ENCODE data around the gene CDK14. TPM values are rescaled to one million over a fixed set of nuclear protein-coding genes. Genes with fewer than 3 reads are reported as not detected.

Gene CDK14
- total RNA-seq, 4 donors from 2014 or later = 3.3 to 61.6 (median 38.7) TPM

GRCh38 chr7:90916319-90916718 lies 320.2 kb downstream of the CDK14 start:
- intact Hi-C loops (cut with DNase I; ENCODE audit: low total_unique reads) = no loop called here
- DNase-seq = no peak
- no peak overlapping the region for H3K27ac ChIP-seq

DNA sequence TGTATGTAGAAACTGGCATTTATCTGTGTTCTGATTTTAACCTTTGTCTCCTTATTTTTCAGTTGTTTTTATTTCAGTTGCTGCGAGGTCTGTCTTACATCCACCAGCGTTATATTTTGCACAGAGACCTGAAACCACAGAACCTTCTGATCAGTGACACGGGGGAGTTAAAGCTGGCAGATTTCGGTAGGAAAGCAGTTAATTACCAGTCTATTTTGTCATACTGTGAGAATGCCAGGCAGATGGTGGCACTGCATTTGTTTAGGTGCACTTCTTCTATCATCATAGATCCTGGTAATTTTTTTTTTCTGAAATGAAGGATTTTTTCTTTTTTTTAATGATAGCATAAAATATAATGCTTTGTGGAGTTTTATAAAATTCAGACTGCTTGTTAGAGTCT lies 321.4 kb downstream of the CDK14 start:
- no peaks in the 10 kb centered on the region for H3K27me3 ChIP-seq
- no peak overlapping the region for H3K4me3 ChIP-seq
- H3K27ac ChIP-seq = no peak overlapping the region
- no peak for TF ChIP-seq POLR2A (IDR thresholded peaks at IDR 0.05)
- TF ChIP-seq, protein P1, sequence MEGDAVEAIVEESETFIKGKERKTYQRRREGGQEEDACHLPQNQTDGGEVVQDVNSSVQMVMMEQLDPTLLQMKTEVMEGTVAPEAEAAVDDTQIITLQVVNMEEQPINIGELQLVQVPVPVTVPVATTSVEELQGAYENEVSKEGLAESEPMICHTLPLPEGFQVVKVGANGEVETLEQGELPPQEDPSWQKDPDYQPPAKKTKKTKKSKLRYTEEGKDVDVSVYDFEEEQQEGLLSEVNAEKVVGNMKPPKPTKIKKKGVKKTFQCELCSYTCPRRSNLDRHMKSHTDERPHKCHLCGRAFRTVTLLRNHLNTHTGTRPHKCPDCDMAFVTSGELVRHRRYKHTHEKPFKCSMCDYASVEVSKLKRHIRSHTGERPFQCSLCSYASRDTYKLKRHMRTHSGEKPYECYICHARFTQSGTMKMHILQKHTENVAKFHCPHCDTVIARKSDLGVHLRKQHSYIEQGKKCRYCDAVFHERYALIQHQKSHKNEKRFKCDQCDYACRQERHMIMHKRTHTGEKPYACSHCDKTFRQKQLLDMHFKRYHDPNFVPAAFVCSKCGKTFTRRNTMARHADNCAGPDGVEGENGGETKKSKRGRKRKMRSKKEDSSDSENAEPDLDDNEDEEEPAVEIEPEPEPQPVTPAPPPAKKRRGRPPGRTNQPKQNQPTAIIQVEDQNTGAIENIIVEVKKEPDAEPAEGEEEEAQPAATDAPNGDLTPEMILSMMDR (IDR thresholded peaks at IDR 0.05) = no peak
- H3K9me3 ChIP-seq = no peaks in the 10 kb centered on the region
- no peak for DNase-seq
- intact Hi-C loops (cut with DNase I; ENCODE audit: low total_unique reads) = no loop called here
- no peaks in the 10 kb centered on the region for H3K4me1 ChIP-seq
- H3K36me3 ChIP-seq = no peaks in the 10 kb centered on the region

More at GRCh38 chr7:90916319-90916718, 320.2 kb downstream of the CDK14 start:
- Histone ChIP-seq H3K4me3 (no peak overlapping the region), H3K36me3 (no peaks in the 10 kb centered on the region), H3K4me1 (no peaks in the 10 kb centered on the region), H3K27me3 (no peaks in the 10 kb centered on the region), H3K9me3 (no peaks in the 10 kb centered on the region)
- TF ChIP-seq POLR2A (IDR thresholded peaks at IDR 0.05) = no peak
- TF ChIP-seq, protein P1 (IDR thresholded peaks at IDR 0.05) = no peak

DNA sequence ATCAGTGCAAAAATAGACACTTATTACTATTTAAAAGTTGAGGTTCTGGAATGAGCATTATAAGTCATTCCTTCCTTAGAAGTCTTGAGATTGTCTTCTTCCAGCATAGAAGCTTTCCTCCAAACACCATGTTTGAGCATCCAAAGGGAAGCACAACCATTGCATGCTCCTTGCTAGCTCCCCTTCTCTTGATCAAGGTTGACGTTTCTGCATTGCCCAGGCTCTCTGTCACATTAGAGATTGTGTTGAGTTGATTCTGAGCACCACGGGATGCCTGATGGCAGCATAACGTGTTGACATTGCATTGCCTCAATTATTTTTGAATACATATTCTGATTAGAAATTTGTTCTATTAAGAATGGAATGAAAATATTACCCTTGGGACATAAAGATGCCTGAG lies 322.2 kb downstream of the CDK14 start:
- no peak overlapping the region for H3K27ac ChIP-seq
- DNase-seq = no peak
- H3K4me1 ChIP-seq = no peaks in the 10 kb centered on the region
- no peaks in the 10 kb centered on the region for H3K27me3 ChIP-seq
- no peak for TF ChIP-seq POLR2A (IDR thresholded peaks at IDR 0.05)
- TF ChIP-seq, protein P1 (IDR thresholded peaks at IDR 0.05) = no peak
- H3K4me3 ChIP-seq = no peak overlapping the region
- H3K36me3 ChIP-seq = no peaks in the 10 kb centered on the region
- intact Hi-C loops (cut with DNase I; ENCODE audit: low total_unique reads) = no loop called here
- H3K9me3 ChIP-seq = no peaks in the 10 kb centered on the region

DNA sequence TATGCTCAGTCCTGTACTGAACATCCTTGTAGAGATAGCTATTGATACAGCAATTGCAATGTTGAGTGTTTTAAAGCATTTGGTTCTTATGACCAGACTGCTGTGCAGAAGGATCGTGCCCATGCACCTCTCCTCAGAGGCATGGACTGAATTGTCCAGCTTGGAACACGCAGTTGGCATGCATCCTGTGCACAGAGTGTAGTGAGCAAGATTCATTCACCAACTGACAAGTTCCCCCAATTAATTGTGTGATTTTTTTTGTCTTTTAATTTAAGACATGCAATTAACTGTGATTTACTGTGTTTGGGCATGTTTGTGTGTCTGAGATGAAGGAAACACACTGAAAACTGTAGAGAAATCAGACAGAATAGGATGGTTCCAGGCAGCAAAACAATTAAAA lies 323.7 kb downstream of the CDK14 start:
- H3K4me3 ChIP-seq = no peak overlapping the region
- H3K27ac ChIP-seq = no peak overlapping the region
- no peaks in the 10 kb centered on the region for H3K36me3 ChIP-seq
- TF ChIP-seq POLR2A (IDR thresholded peaks at IDR 0.05) = no peak
- TF ChIP-seq, protein P1 (IDR thresholded peaks at IDR 0.05) = no peak
- H3K4me1 ChIP-seq = no peaks in the 10 kb centered on the region
- intact Hi-C loops (cut with DNase I; ENCODE audit: low total_unique reads) = no loop called here
- H3K9me3 ChIP-seq = no peaks in the 10 kb centered on the region
- no peak for DNase-seq
- no peaks in the 10 kb centered on the region for H3K27me3 ChIP-seq

GRCh38 chr7:90920336-90920735 lies 324.2 kb downstream of the CDK14 start:
- H3K27me3 ChIP-seq = no peaks in the 10 kb centered on the region
- TF ChIP-seq, protein P1 (IDR thresholded peaks at IDR 0.05) = no peak
- TF ChIP-seq POLR2A (IDR thresholded peaks at IDR 0.05) = no peak
- intact Hi-C loops (cut with DNase I; ENCODE audit: low total_unique reads) = no loop called here
- no peaks in the 10 kb centered on the region for H3K36me3 ChIP-seq
- DNase-seq = no peak
- H3K9me3 ChIP-seq = no peaks in the 10 kb centered on the region
- H3K4me3 ChIP-seq = no peak overlapping the region
- H3K27ac ChIP-seq = no peak overlapping the region
- no peaks in the 10 kb centered on the region for H3K4me1 ChIP-seq
